ENCODE results near the gene LGALS7B.
"Not testable (repeated sequence)": the region's sequence is repeated elsewhere in the genome, so short reads cannot be mapped to it uniquely, and the experiment has no call there.

GRCh38 chr19:38782212-38782611 is 6.8 kb upstream of the LGALS7B start:
- TF ChIP-seq, protein P1, sequence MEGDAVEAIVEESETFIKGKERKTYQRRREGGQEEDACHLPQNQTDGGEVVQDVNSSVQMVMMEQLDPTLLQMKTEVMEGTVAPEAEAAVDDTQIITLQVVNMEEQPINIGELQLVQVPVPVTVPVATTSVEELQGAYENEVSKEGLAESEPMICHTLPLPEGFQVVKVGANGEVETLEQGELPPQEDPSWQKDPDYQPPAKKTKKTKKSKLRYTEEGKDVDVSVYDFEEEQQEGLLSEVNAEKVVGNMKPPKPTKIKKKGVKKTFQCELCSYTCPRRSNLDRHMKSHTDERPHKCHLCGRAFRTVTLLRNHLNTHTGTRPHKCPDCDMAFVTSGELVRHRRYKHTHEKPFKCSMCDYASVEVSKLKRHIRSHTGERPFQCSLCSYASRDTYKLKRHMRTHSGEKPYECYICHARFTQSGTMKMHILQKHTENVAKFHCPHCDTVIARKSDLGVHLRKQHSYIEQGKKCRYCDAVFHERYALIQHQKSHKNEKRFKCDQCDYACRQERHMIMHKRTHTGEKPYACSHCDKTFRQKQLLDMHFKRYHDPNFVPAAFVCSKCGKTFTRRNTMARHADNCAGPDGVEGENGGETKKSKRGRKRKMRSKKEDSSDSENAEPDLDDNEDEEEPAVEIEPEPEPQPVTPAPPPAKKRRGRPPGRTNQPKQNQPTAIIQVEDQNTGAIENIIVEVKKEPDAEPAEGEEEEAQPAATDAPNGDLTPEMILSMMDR (IDR thresholded peaks at IDR 0.05) = not testable (repeated sequence)
- not testable (repeated sequence) for TF ChIP-seq POLR2A (IDR thresholded peaks at IDR 0.05)
